ENCODE data around the gene POLR3GL.
"Not testable (repeated sequence)": the region's sequence is repeated elsewhere in the genome, so short reads cannot be mapped to it uniquely, and the experiment has no call there.

Gene POLR3GL

DNA sequence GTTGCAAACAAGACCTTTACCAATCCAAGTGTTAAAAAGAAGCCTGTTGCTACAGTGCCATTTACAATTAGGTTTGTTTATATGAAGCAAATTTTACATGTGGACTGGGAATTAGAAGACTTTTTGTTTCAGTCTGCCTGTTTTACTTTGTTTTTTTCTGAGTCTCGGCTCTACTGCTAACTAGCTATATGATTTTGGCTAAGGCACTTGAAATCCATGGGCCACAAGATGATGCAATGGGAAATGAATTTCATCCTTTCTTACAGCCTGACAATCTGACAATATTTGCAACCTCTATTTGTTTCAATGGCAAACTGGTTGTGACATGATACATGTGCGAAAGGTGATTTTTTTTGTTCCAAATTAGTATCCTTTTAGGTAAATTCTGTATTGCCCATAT lies 42.2 kb upstream of the POLR3GL start:
- no peak for TF ChIP-seq CTCF (IDR thresholded peaks at IDR 0.05; ENCODE audit: unreplicated experiment in 3 of 3)
- Mint-ChIP-seq H3K9me3 (no peaks in the 10 kb centered on the region), H3K27me3 (ENCODE audit: low read depth) (no peaks in the 10 kb centered on the region), H3K4me1 (peaks cover 23% of the 10 kb centered on the region), H3K4me3 (peak overlapping the region in 1 of 3 experiments; percentile 52), H3K27ac (no peak overlapping the region), H3K36me3 (ENCODE audit: low read depth) (peaks cover 8% of the 10 kb centered on the region)

GRCh38 chr1:145926686-145927062 lies 37.8 kb upstream of the POLR3GL start:
- TF ChIP-seq CTCF (IDR thresholded peaks at IDR 0.05; ENCODE audit: unreplicated experiment in 3 of 3) = no peak
- H3K4me3 Mint-ChIP-seq = no peak overlapping the region
- H3K27ac Mint-ChIP-seq = no peak overlapping the region
- no peaks in the 10 kb centered on the region for H3K9me3 Mint-ChIP-seq
- peaks cover 12% of the 10 kb centered on the region for H3K4me1 Mint-ChIP-seq
- H3K27me3 Mint-ChIP-seq (ENCODE audit: low read depth) = no peaks in the 10 kb centered on the region
- peaks cover 13% of the 10 kb centered on the region for H3K36me3 Mint-ChIP-seq (ENCODE audit: low read depth)

GRCh38 chr1:145927063-145927886 lies 37.2 kb upstream of the POLR3GL start, which contains the start of gene RBM8A:
TSS of gene RBM8A (minus strand) at chr1:145927484. CDS start at chr1:145927426, 58 bp downstream.
- peaks cover 15% of the 10 kb centered on the region for H3K36me3 Mint-ChIP-seq (ENCODE audit: low read depth)
- TF ChIP-seq CTCF (IDR thresholded peaks at IDR 0.05; ENCODE audit: unreplicated experiment in 3 of 3) = peak; percentile 48 to 72 (median 61)
- no peaks in the 10 kb centered on the region for H3K9me3 Mint-ChIP-seq
- H3K27me3 Mint-ChIP-seq (ENCODE audit: low read depth) = no peaks in the 10 kb centered on the region
- peaks cover 12% of the 10 kb centered on the region for H3K4me1 Mint-ChIP-seq
- H3K27ac Mint-ChIP-seq = peak within 1 kb of the TSS in 2 of 3 experiments; percentile 89 to 96
- peak within 1 kb of the TSS in 2 of 3 experiments; percentile 83 to 88 for H3K4me3 Mint-ChIP-seq

GRCh38 chr1:145927916-145928643 lies 36.4 kb upstream of the POLR3GL start:
- Mint-ChIP-seq H3K9me3 (no peaks in the 10 kb centered on the region), H3K4me1 (peaks cover 12% of the 10 kb centered on the region), H3K4me3 (peak overlapping the region; percentile 83 to 90 (median 88)), H3K36me3 (ENCODE audit: low read depth) (peaks cover 16% of the 10 kb centered on the region), H3K27ac (peak overlapping the region; percentile 89 to 96 (median 93)), H3K27me3 (ENCODE audit: low read depth) (no peaks in the 10 kb centered on the region)
- TF ChIP-seq CTCF (IDR thresholded peaks at IDR 0.05; ENCODE audit: unreplicated experiment in 3 of 3) = no peak

DNA sequence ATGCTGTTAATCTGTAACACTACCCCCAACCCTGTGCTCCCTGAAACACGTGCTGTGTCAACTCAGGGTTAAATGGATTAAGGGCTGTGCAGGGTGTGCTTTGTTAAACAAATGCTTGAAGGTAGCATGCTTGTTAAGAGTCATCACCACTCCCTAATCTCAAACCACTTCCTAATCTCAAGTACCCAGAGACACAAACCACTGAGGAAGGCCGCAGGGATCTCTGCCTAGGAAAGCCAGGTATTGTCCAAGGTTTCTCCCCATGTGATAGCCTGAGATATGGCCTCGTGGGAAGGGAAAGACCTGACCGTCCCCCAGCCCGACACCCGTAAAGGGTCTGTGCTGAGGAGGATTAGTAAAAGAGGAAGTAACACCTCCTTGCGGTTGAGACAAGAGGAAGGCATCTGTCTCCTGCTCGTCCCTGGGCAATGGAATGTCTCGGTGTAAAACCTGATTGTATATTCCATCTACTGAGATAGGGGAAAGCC lies 31.9 kb upstream of the POLR3GL start:
- H3K9me3 Mint-ChIP-seq = not testable (repeated sequence)
- H3K36me3 Mint-ChIP-seq (ENCODE audit: low read depth) = peaks cover 43% of the 10 kb centered on the region

DNA sequence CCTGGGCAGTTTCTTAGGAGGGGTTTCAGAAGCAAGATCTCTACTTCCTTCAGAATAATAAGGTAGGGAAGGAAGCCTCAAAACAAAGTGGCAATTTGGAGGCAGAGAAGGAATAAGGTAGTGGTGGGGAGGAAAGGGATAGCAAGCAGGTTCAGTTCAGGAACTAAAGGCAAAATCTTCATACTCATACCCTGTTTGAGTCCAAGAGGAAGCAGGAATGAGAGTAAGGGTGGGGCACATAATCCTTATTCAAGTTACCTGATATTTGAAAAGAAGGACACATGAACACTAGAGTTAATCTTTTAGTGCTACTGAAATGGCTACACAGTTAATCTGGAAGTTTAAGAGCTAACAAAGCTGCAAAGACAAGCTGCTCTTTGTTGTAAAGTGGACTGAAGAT lies 28.8 kb upstream of the POLR3GL start:
- Mint-ChIP-seq H3K4me1 (no peaks in the 10 kb centered on the region), H3K27me3 (ENCODE audit: low read depth) (no peaks in the 10 kb centered on the region), H3K27ac (no peak overlapping the region), H3K36me3 (ENCODE audit: low read depth) (peaks cover 43% of the 10 kb centered on the region), H3K9me3 (no peaks in the 10 kb centered on the region), H3K4me3 (no peak overlapping the region)
- TF ChIP-seq CTCF (IDR thresholded peaks at IDR 0.05; ENCODE audit: unreplicated experiment in 3 of 3) = no peak

More for the DNA sequence above, 31.9 kb upstream of the POLR3GL start:
- H3K4me3 Mint-ChIP-seq; H3K4me1 Mint-ChIP-seq; H3K27me3 Mint-ChIP-seq (ENCODE audit: low read depth); H3K27ac Mint-ChIP-seq: not testable (repeated sequence)
